Vagina (tissue), 2 donors: ENCODE results near the gene RYR3. TPM values are rescaled to one million over a fixed set of nuclear protein-coding genes. Genes with fewer than 3 reads are reported as not detected.

Experiments used
- DNase-seq, 2 donors: peaks; one replicate each; pipeline ENCODE4 v3.0.0-alpha.2; 2017; ENCODE audit errors: extremely low spot score in 2 of 2
- H3K27ac ChIP-seq: fragments of 200-600 bp; sonication (generic); one replicate; pipeline ENCODE4 v1.5.1; 2019
- H3K27me3 ChIP-seq: fragments of 200-600 bp; sonication (generic); one replicate; pipeline ENCODE4 v1.5.1; 2019
- H3K36me3 ChIP-seq, 2 donors: fragments of 200-600 bp; sonication (generic); one replicate each; pipeline ENCODE4 v1.5.1; 2017 to 2019
- H3K4me1 ChIP-seq: fragments of 200-600 bp; sonication (generic); one replicate; pipeline ENCODE4 v1.5.1; 2019
- H3K4me3 ChIP-seq, 2 donors: fragments of 200-600 bp; sonication (generic); 1 replicate in 1 of 2; 2 replicates in 1 of 2; pipeline ENCODE4 v1.5.1; 2016 to 2019
- H3K9me3 ChIP-seq: fragments of 200-600 bp; sonication (generic); one replicate; pipeline ENCODE4 v1.5.1; 2019
- CTCF ChIP-seq, 3 experiments: fragments of 450-650 bp in 2 of 3; fragments of 200-600 bp in 1 of 3; sonication (generic) in 1 of 3; IDR thresholded peaks; one replicate each; pipeline ENCODE4 v1.5.1; 2017 to 2019; ENCODE audit warnings: antibody characterized with exemption in 3 of 3, mild to moderate bottlenecking in 2 of 3, moderate library complexity in 2 of 3
- POLR2A ChIP-seq, 2 donors: fragments of 450-650 bp; IDR thresholded peaks; one replicate each; pipeline ENCODE4 v1.6.1; 2017; ENCODE audit warnings: antibody characterized with exemption in 2 of 2, mild to moderate bottlenecking in 2 of 2, moderate library complexity in 2 of 2
- POLR2AphosphoS5 ChIP-seq, 2 donors: sonication (generic); formaldehyde crosslinking; IDR thresholded peaks; one replicate each; pipeline ENCODE4 v1.9.0; 2017; ENCODE audit warnings: antibody characterized with exemption in 2 of 2, mild to moderate bottlenecking in 2 of 2, low read depth in 1 of 2; ENCODE audit not compliant: insufficient read depth in 1 of 2
- intact Hi-C: fragments of 100-400 bp; cut with DNase I; formaldehyde crosslinking; loops from one replicate; pipeline ENCODE4 v1.15.1; 2023
- total RNA-seq: library from RNA; depleted of rRNA; stranded (reverse); fragments of >200 nt; gene quantifications from one replicate; pipeline ENCODE4 v1.2.3, GENCODE V29; 2016

The RYR3 gene
- total RNA-seq, 1 donor from 2014 or later: 16.5 TPM

GRCh38 chr15:33304924-33305323 lies 5.8 kb upstream of the RYR3 start:
- H3K36me3 ChIP-seq: no peaks in the 10 kb centered on the region
- no peak overlapping the region for H3K27ac ChIP-seq
- no peaks in the 10 kb centered on the region for H3K9me3 ChIP-seq
- no peak overlapping the region for H3K4me3 ChIP-seq
- DNase-seq: no peak
- no peaks in the 10 kb centered on the region for H3K27me3 ChIP-seq
- TF ChIP-seq CTCF (IDR thresholded peaks at IDR 0.05): no peak
- no peak for TF ChIP-seq POLR2AphosphoS5 (IDR thresholded peaks at IDR 0.05; ENCODE audit: insufficient read depth in 1 of 2, low read depth in 1 of 2)
- no peak for TF ChIP-seq POLR2A (IDR thresholded peaks at IDR 0.05)
- no peaks in the 10 kb centered on the region for H3K4me1 ChIP-seq
- intact Hi-C loops: no loop called here

- H3K36me3 ChIP-seq: no peaks in the 10 kb centered on the region
- intact Hi-C loops: no loop called here
- H3K4me1 ChIP-seq: no peaks in the 10 kb centered on the region
- H3K27me3 ChIP-seq: no peaks in the 10 kb centered on the region
- no peak overlapping the region for H3K27ac ChIP-seq
- no peak for DNase-seq
- H3K4me3 ChIP-seq: no peak overlapping the region
- H3K9me3 ChIP-seq: no peaks in the 10 kb centered on the region
- no peak for TF ChIP-seq POLR2A (IDR thresholded peaks at IDR 0.05)
- TF ChIP-seq POLR2AphosphoS5 (IDR thresholded peaks at IDR 0.05; ENCODE audit: insufficient read depth in 1 of 2, low read depth in 1 of 2): no peak
- TF ChIP-seq CTCF (IDR thresholded peaks at IDR 0.05): no peak
These were observed 1.0 kb upstream of the RYR3 start for GRCh38 chr15:33309602-33310276.

- Histone ChIP-seq H3K36me3 (no peaks in the 10 kb centered on the region), H3K27ac (no peak overlapping the region), H3K27me3 (no peaks in the 10 kb centered on the region), H3K4me3 (peak overlapping the region; percentile 37 to 53), H3K9me3 (no peaks in the 10 kb centered on the region), H3K4me1 (no peaks in the 10 kb centered on the region)
- intact Hi-C loops: no loop called here
- TF ChIP-seq POLR2A (IDR thresholded peaks at IDR 0.05) (no peak), POLR2AphosphoS5 (IDR thresholded peaks at IDR 0.05; ENCODE audit: insufficient read depth in 1 of 2, low read depth in 1 of 2) (no peak), CTCF (IDR thresholded peaks at IDR 0.05) (no peak)
- no peak for DNase-seq
These were observed 675 bp downstream of the RYR3 start for GRCh38 chr15:33311312-33311971.

GRCh38 chr15:33313491-33313890 lies 2.7 kb downstream of the RYR3 start:
- Histone ChIP-seq H3K27ac (no peak overlapping the region), H3K4me3 (no peak overlapping the region), H3K9me3 (no peaks in the 10 kb centered on the region), H3K27me3 (no peaks in the 10 kb centered on the region), H3K36me3 (no peaks in the 10 kb centered on the region), H3K4me1 (no peaks in the 10 kb centered on the region)
- DNase-seq: no peak
- intact Hi-C loops: no loop called here
- TF ChIP-seq POLR2A (IDR thresholded peaks at IDR 0.05) (no peak), CTCF (IDR thresholded peaks at IDR 0.05) (no peak), POLR2AphosphoS5 (IDR thresholded peaks at IDR 0.05; ENCODE audit: insufficient read depth in 1 of 2, low read depth in 1 of 2) (no peak)

- no peak for DNase-seq
- Histone ChIP-seq H3K9me3 (no peaks in the 10 kb centered on the region), H3K27ac (no peak overlapping the region), H3K4me1 (no peaks in the 10 kb centered on the region), H3K36me3 (no peaks in the 10 kb centered on the region), H3K27me3 (no peaks in the 10 kb centered on the region), H3K4me3 (no peak overlapping the region)
- TF ChIP-seq CTCF (IDR thresholded peaks at IDR 0.05): no peak
- no peak for TF ChIP-seq POLR2A (IDR thresholded peaks at IDR 0.05)
- TF ChIP-seq POLR2AphosphoS5 (IDR thresholded peaks at IDR 0.05; ENCODE audit: insufficient read depth in 1 of 2, low read depth in 1 of 2): no peak
- intact Hi-C loops: no loop called here
These were observed 3.3 kb downstream of the RYR3 start for GRCh38 chr15:33314069-33314468.
